ENCODE measurements around the gene MARCHF6. TPM values are rescaled to one million over a fixed set of nuclear protein-coding genes. Genes with fewer than 3 reads are reported as not detected.

The MARCHF6 gene
- total and polyA plus RNA-seq, 9 of the 15 experiments (the other 6 are each of a cell fraction or from before 2014, with no cell fraction given): 74.1 to 456 (median 116) TPM

GRCh38 chr5:10351199-10351905, 2.1 kb upstream of the MARCHF6 start (continued):
- peak in 1 of 2 experiments; percentile 30; a peak in 1 of 4 replicates for TF ChIP-seq RCOR1 (IDR thresholded peaks at IDR 0.05; ENCODE audit: borderline replicate concordance in 1 of 2, low read depth in 2 of 2, low read length in 2 of 2)
- TF ChIP-seq ZSCAN29 (IDR thresholded peaks at IDR 0.05): no peak
- no peak for TF ChIP-seq OTX1 (CRISPR knock-in tag; IDR thresholded peaks at IDR 0.05)
- no peak for TF ChIP-seq ESRRB (CRISPR knock-in tag; IDR thresholded peaks at IDR 0.05; ENCODE audit: borderline replicate concordance)
- TF ChIP-seq ZBTB1 (CRISPR knock-in tag; IDR thresholded peaks at IDR 0.05; ENCODE audit: borderline replicate concordance, low read depth): no peak
- TF ChIP-seq CTBP1 (IDR thresholded peaks at IDR 0.05; ENCODE audit: borderline replicate concordance): peak; percentile 32; the same call in 1 of the 2 replicates
- TF ChIP-seq CREB3L1 (IDR thresholded peaks at IDR 0.05; ENCODE audit: borderline replicate concordance, low read depth): no peak
- no peak for TF ChIP-seq FOXO4 (CRISPR knock-in tag; IDR thresholded peaks at IDR 0.05)
- no peak for TF ChIP-seq CAMTA2 (CRISPR knock-in tag; conservative IDR thresholded peaks at IDR 0.05)
- TF ChIP-seq KLF10 (CRISPR knock-in tag; IDR thresholded peaks at IDR 0.05): no peak
- no peak for TF ChIP-seq GMEB1 (CRISPR knock-in tag; IDR thresholded peaks at IDR 0.05)
- no peak for TF ChIP-seq ZNF518B (CRISPR knock-in tag; IDR thresholded peaks at IDR 0.05)
- TF ChIP-seq KHSRP (IDR thresholded peaks at IDR 0.05): no peak
- no peak for TF ChIP-seq GATAD2A (IDR thresholded peaks at IDR 0.05)
- no peak for TF ChIP-seq ZKSCAN8 (CRISPR knock-in tag; IDR thresholded peaks at IDR 0.05)
- TF ChIP-seq ETV5 (CRISPR knock-in tag; IDR thresholded peaks at IDR 0.05; ENCODE audit: low read depth): 0 out of 2 replicates have a peak, but pooled peaks have one; percentile 42
- TF ChIP-seq ELK1 (CRISPR knock-in tag; IDR thresholded peaks at IDR 0.05): no peak
- no peak for TF ChIP-seq BRD4 (IDR thresholded peaks at IDR 0.05)
- no peak for TF ChIP-seq GABPA (tag; conservative IDR thresholded peaks at IDR 0.05; ENCODE audit: low read depth)
- TF ChIP-seq SUPT5H (IDR thresholded peaks at IDR 0.05): no peak
- no peak for TF ChIP-seq XRCC5 (IDR thresholded peaks at IDR 0.05; ENCODE audit: low read depth, low read length)
